CD4-positive, alpha-beta T cell treated with Interleukin-15 for 4 hours (primary cell): ENCODE measurements around the gene PARP8.
"Not testable (repeated sequence)": the region's sequence is repeated elsewhere in the genome, so short reads cannot be mapped to it uniquely, and the experiment has no call there.

Experiments used
- DNase-seq: peaks from one replicate; pipeline ENCODE4 v3.0.0-alpha.2; 2020; ENCODE audit warnings: low spot score

The PARP8 gene

GRCh38 chr5:50774446-50775175 is 108.2 kb downstream of the PARP8 start:
- DNase-seq = not testable (repeated sequence)

GRCh38 chr5:50786073-50786472 is 119.6 kb downstream of the PARP8 start:
- no peak for DNase-seq

GRCh38 chr5:50791813-50792212 is 125.4 kb downstream of the PARP8 start:
- DNase-seq = no peak

DNA sequence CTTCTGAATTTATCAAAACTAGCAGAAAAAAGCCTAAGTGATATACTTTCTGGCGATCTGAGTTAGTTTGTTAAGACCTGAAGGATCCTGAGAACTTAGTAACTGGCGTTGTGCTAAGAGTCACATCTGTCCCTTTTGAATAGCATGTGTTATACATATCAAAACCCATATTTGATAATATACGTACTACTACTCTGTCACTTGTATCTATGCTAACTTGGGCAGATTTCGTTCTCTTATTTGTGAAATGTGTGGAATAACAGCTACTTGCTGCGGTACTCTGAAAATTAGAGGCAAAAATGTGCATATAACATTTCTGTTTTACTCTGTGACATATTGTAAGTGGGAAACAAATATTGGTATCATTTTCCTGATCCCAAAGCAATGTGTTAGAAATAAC is 126.4 kb downstream of the PARP8 start:
- no peak for DNase-seq

DNA sequence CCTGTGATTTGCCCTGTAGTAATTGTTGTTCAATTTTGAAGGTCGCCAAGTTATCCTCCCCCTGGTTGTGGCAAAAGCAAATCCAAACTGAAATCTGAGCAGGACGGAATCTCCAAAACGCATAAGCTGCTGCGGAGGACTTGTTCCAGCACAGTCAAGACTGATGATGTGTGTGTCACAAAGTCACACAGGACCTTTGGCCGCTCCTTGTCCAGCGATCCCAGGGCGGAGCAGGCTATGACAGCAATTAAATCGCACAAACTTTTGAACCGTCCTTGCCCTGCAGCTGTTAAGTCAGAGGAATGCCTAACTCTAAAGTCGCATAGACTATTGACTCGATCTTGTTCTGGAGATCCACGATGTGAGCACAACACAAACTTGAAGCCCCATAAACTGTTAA is 128.4 kb downstream of the PARP8 start:
- no peak for DNase-seq

DNA sequence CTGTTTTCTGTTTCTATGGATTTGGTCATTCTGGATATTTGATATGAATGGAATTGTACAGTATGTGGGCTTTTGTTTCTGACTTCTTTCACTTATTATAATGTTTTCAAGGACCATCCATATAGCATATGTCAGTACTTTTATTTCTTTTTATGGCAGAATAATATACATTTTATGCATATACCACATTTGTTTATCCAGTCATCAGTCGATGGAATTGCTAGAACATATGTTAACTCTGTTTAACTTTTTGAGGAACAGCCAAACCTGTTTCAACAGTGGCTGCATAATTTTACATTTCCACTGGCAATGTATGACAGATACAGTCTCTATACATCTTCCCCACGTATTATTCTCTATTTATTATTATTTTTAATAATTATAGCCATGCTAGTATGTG is 131.6 kb downstream of the PARP8 start:
- DNase-seq = no peak

DNA sequence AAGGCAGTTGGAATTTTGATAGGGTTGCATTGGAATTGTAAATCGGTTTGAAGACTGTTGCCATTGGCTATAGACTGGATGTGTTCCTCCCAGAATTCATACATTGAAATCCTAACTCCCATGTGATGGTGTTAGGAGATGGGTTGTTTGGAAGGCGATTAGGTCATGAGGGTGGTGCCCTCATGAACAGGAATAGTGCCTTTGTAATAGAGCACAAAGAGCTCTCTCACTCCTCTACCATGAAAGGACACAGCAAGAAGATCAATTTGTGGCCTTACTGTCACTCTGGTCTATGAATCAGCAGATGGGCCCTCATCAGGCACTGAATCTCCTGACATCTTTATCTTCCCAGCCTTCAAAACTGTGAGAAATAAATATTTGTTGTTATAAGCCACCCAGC is 133.2 kb downstream of the PARP8 start:
- no peak for DNase-seq

GRCh38 chr5:50800410-50800809 is 134.0 kb downstream of the PARP8 start:
- DNase-seq = no peak

GRCh38 chr5:50807661-50808060 is 141.2 kb downstream of the PARP8 start:
- no peak for DNase-seq

DNA sequence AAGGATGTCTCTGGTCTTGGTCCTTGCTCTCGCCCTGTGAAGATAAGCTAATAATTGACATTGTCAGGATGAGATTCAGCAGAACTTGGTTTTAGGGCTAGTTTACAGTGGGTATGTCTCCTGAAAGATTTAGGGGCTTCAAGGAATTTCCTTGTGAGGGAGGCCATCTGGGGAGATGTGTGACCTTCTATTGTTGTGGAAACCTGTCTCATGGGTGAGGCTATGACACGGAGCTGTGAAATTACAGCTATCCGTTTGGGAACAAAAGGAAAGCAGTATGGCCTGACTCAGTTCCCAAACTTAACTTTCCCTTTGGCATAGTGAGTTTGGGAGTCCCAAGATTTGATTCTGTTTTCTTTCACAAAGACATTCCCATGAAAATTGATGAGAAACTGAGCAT is 142.0 kb downstream of the PARP8 start:
- no peak for DNase-seq

- not testable (repeated sequence) for DNase-seq
These were observed 145.3 kb downstream of the PARP8 start for GRCh38 chr5:50811746-50812145.

GRCh38 chr5:50813691-50814090 is 147.3 kb downstream of the PARP8 start:
- DNase-seq = no peak

DNA sequence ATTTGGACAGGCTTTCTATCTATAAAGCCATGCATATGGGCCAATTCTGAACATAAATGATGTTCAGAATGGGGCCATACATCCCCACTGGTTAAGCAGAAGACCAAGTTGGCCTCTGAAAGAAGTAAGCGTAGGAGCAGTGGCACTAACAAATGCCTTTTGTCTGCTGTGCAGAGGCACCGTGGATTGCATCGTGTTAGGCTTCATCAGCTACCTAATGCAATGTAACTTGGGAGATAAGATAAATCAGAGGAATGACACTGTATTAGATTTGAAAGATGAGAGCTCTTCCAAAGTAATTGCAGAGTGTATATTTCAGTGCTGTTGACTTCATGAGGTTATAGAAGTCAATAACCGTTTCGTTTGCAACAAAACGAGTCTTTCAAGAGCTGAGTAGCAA is 148.1 kb downstream of the PARP8 start:
- no peak for DNase-seq

DNA sequence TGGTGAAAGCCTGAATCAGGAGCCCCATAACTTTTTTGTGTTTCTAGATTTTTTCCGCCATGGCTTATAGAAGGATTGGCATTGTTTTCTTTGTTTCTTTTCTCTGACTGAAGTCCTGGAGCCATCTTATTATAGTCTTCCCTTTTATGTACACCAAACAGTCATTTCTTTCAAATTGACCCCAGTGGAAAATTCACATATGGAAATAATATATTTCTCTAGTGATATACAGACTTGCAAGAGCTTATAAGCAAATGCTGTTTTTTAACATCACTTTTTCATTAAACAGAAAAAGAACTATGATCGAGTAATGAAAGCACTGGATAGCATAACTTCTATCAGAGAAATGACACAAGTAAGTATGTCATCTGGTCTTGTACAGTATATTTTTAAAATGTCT is 155.6 kb downstream of the PARP8 start:
- DNase-seq = no peak

- no peak for DNase-seq
These were observed 156.3 kb downstream of the PARP8 start for GRCh38 chr5:50822761-50823160.

DNA sequence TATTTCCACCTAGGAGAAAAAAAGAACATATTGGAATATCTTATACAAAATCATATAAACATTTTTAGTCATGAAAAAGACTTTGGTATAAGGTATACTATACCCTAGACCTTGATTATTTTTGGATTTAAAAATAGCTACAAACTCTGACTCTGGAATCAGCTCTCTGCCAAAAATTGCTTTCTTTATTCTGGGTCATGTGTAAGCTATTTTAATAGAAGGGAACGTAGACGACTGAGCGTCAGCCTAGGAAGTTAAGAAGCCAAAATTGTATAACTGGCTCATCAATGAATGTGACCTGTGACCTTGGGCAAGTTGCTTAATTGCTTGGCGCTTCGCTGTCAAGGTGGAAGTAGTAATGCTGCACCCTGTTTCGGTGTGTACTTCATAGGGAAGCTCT is 157.1 kb downstream of the PARP8 start:
- no peak for DNase-seq

GRCh38 chr5:50824109-50824508 is 157.7 kb downstream of the PARP8 start:
- no peak for DNase-seq

DNA sequence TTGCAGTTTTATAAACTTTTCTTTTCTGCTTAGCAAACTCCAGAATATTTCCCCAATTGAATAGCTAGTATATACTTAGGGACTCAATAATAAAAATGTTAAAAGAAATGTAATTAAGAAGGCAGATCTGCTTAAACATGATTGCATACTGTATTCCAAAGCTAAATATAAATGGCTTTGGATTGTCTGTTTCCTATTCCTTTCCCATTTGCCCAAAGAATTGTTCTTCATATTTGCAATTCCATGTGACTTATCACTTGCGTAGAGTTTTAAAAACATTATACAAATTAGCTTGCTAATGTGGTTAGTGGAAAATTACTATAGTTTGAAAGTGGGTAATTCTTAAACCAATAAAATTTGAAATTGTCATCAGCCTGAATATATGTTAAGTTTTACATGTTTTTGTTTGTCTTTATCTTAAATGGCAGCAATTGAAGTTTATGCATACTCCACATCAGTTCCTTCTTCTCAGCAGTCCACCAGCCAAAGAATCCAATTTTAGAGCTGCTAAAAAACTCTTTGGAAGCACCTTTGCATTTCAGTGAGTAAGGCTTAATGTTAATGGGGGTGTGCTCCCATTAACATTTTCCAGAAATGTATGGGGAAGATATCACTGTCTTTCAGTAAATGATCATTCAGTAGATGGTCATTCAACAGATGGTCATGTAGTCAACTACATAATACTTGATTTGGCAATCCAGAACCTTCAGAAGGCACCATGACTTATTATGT is 161.2 kb downstream of the PARP8 start:
- DNase-seq = no peak

- DNase-seq = no peak
These were observed 162.6 kb downstream of the PARP8 start for GRCh38 chr5:50829023-50829422.

DNA sequence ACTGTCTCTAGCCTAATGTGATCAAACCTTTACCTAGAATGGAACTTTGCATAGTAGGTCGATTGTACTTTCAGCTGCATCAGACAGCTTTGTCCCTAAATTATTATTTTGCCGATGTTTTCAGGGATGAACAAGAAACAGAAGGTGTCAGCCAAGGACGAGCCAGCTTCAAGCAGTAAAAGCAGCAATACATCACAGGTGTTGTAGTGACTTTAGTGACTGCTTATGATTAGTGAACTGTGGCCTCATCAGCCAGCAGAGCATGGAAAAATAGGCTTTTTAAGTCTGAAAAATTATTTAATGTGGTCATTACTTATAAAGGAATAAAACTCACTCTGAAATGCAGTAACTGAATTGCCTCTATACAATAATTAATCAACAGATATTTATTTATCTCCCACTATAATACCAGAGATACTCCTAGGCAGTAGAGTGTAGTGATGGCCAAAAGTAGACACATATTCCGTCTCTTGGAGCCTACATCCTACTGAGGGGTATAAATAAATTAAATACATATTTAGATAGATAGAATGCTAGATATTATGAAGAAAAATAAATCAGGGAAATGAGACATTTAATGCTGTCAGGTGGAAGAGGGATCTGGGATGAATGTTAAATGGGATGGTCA is 166.3 kb downstream of the PARP8 start:
- DNase-seq = no peak

DNA sequence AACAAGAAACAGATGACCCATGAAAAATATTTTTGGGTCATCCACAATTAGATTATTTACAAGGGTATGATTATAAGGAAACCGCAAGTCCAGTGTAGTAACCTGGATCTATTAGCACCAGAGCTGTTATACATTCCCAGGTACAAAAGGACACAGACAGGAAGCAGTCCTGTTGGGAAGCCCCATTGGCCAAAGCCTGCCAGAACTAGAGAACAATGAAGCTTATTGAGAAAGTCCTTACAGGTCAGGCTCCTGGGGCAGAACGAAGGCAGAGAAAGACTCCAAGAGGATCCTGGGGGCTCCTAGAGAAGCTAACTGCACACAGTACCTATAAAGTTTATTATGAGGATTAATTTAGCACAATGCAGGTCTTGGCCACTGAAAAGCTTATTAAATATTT is 169.9 kb downstream of the PARP8 start:
- DNase-seq = no peak

GRCh38 chr5:50839472-50839871 is 173.0 kb downstream of the PARP8 start:
- no peak for DNase-seq

DNA sequence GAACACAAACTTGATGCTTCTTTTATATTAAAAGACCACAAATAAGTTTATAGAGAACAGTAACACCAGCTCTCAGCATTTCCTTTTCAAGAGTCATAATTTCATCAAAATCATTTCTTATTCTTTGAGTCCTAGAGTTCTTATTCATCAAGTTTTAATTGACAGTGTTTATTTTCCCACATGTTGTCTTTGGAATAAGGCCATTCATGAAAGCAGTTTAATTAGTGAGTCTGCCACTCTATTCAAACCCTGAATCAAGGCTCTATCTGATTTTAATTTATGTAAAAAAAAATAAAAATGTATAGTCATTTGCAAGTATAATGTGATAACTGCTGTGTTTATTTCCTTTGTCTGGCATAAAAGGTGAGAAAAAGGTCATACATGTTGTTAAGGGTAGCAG is 176.7 kb downstream of the PARP8 start:
- no peak for DNase-seq
